ENCODE results near the gene RNF8.
A peak's percentile ranks its signal among the peaks of the same experiment; 100 is the strongest.
"Not testable (repeated sequence)": the region's sequence is repeated elsewhere in the genome, so short reads cannot be mapped to it uniquely, and the experiment has no call there.

Gene RNF8

DNA sequence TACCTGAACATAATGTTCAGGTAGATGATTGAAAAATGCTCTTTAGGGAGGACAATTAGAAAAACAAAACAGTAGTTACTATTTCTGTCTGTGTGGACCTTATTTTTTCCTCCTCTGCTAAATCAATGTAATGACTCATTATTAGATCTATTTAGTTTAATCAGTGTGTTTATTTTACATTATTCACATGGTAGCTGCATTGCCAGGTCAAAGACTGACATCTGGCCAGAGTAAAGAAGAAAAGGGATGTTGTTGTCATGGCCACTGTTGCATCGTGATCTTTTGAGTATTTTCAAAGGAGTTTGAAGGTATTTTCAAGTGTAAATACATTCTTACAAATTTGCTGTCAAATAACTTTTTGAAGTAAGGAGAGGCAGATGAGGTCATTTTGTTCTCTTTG, 85.1 kb downstream of the RNF8 start:
- no peaks in the 10 kb centered on the region for H3K9me3 ChIP-seq (ENCODE audit: control insufficient read depth, low read length)
- no peak overlapping the region for H3K18ac ChIP-seq (ENCODE audit: low read depth in 1 of 2, low read length in 2 of 2)
- no peak for DNase-seq
- H2AK5ac ChIP-seq (ENCODE audit: low read length, severe bottlenecking): no peak overlapping the region
- H3K4me2 ChIP-seq (ENCODE audit: low read length, poor library complexity, severe bottlenecking): no peak overlapping the region
- no peak overlapping the region for H2BK15ac ChIP-seq (ENCODE audit: low read depth, poor library complexity, severe bottlenecking)
- H3K27ac ChIP-seq (ENCODE audit: low read length, poor library complexity, severe bottlenecking): no peak overlapping the region
- H3K27me3 ChIP-seq (ENCODE audit: control insufficient read depth in 1 of 2, insufficient read depth in 1 of 2, low read length in 2 of 2): no peaks in the 10 kb centered on the region
- H3K9ac ChIP-seq (ENCODE audit: low read length): no peak overlapping the region
- H3K4ac ChIP-seq (ENCODE audit: low read depth in 1 of 2, low read length in 2 of 2): no peak overlapping the region
- peaks cover 40% of the 10 kb centered on the region for H3K79me1 ChIP-seq (replicated peaks; ENCODE audit: low read length, poor library complexity, severe bottlenecking)
- no peak overlapping the region for H4K8ac ChIP-seq (ENCODE audit: low read length)
- peaks cover 3% of the 10 kb centered on the region for H3K4me1 ChIP-seq (ENCODE audit: control insufficient read depth, insufficient read depth, low read depth, low read length)
- no peak overlapping the region for H3K4me3 ChIP-seq (ENCODE audit: insufficient read depth in 1 of 2, low read depth in 1 of 2, low read length in 2 of 2)
- H2AFZ ChIP-seq (ENCODE audit: low read depth, low read length): no peak overlapping the region
- WGBS: 100% methylated on average over 1 of the region's 1 CpG
- no peak overlapping the region for H3K23ac ChIP-seq (ENCODE audit: low read length in 2 of 2)
- H4K91ac ChIP-seq (ENCODE audit: low read length): no peak overlapping the region
- H3K36me3 ChIP-seq (ENCODE audit: control insufficient read depth in 1 of 2, insufficient read depth in 2 of 2, low read depth in 1 of 2, low read length in 2 of 2): peaks cover 7 to 60% of the 10 kb centered on the region in 2 experiments
- H2BK120ac ChIP-seq (ENCODE audit: low read depth, low read length): no peak overlapping the region
- H2BK12ac ChIP-seq (ENCODE audit: low read length in 2 of 2): no peak overlapping the region
- no peak overlapping the region for H2BK5ac ChIP-seq (ENCODE audit: low read depth, low read length, poor library complexity, severe bottlenecking)
- H3K14ac ChIP-seq (ENCODE audit: low read length in 2 of 2): no peak overlapping the region

DNA sequence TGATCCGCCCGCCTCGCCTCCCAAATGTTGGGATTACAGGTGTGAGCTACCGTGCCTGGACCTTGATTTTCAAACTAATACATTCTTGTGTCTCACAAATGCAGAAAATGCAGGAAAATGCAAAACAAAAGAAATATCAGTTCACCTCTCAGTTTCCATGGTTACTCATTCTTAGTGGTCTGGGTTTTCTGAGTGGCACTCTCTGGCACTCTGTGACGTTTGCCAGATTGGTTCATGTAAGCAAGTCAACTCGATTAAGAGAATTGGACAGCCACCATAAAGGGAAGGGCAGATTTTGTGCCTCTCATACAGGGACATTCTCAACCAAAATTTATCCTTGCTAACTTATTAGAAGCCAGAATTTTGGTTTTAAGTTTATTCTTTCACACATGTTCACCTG, 87.9 kb downstream of the RNF8 start:
- no peaks in the 10 kb centered on the region for H3K27me3 ChIP-seq (ENCODE audit: control insufficient read depth in 1 of 2, insufficient read depth in 1 of 2, low read length in 2 of 2)
- no peak overlapping the region for H2BK120ac ChIP-seq (ENCODE audit: low read depth, low read length)
- no peak overlapping the region for H2AK5ac ChIP-seq (ENCODE audit: low read length, severe bottlenecking)
- H2BK15ac ChIP-seq (ENCODE audit: low read depth, poor library complexity, severe bottlenecking): no peak overlapping the region
- no peak overlapping the region for H2BK5ac ChIP-seq (ENCODE audit: low read depth, low read length, poor library complexity, severe bottlenecking)
- H2AFZ ChIP-seq (ENCODE audit: low read depth, low read length): no peak overlapping the region
- no peaks in the 10 kb centered on the region for H3K4me1 ChIP-seq (ENCODE audit: control insufficient read depth, insufficient read depth, low read depth, low read length)
- no peak overlapping the region for H4K8ac ChIP-seq (ENCODE audit: low read length)
- H3K23ac ChIP-seq (ENCODE audit: low read length in 2 of 2): no peak overlapping the region
- DNase-seq: no peak
- no peak overlapping the region for H2BK12ac ChIP-seq (ENCODE audit: low read length in 2 of 2)
- peak overlapping the region; percentile 88 for H3K9ac ChIP-seq (ENCODE audit: low read length)
- no peak overlapping the region for H3K4me3 ChIP-seq (ENCODE audit: insufficient read depth in 1 of 2, low read depth in 1 of 2, low read length in 2 of 2)
- no peak overlapping the region for H4K91ac ChIP-seq (ENCODE audit: low read length)
- H3K4me2 ChIP-seq (ENCODE audit: low read length, poor library complexity, severe bottlenecking): no peak overlapping the region
- H3K36me3 ChIP-seq (ENCODE audit: control insufficient read depth in 1 of 2, insufficient read depth in 2 of 2, low read depth in 1 of 2, low read length in 2 of 2): peaks cover 12 to 76% of the 10 kb centered on the region in 2 experiments
- H3K79me1 ChIP-seq (replicated peaks; ENCODE audit: low read length, poor library complexity, severe bottlenecking): peaks cover 31% of the 10 kb centered on the region
- no peak overlapping the region for H3K4ac ChIP-seq (ENCODE audit: low read depth in 1 of 2, low read length in 2 of 2)
- H3K14ac ChIP-seq (ENCODE audit: low read length in 2 of 2): no peak overlapping the region
- 96% methylated on average over 6 of the region's 6 CpGs for WGBS
- H3K18ac ChIP-seq (ENCODE audit: low read depth in 1 of 2, low read length in 2 of 2): no peak overlapping the region
- no peak overlapping the region for H3K27ac ChIP-seq (ENCODE audit: low read length, poor library complexity, severe bottlenecking)
- no peaks in the 10 kb centered on the region for H3K9me3 ChIP-seq (ENCODE audit: control insufficient read depth, low read length)

DNA sequence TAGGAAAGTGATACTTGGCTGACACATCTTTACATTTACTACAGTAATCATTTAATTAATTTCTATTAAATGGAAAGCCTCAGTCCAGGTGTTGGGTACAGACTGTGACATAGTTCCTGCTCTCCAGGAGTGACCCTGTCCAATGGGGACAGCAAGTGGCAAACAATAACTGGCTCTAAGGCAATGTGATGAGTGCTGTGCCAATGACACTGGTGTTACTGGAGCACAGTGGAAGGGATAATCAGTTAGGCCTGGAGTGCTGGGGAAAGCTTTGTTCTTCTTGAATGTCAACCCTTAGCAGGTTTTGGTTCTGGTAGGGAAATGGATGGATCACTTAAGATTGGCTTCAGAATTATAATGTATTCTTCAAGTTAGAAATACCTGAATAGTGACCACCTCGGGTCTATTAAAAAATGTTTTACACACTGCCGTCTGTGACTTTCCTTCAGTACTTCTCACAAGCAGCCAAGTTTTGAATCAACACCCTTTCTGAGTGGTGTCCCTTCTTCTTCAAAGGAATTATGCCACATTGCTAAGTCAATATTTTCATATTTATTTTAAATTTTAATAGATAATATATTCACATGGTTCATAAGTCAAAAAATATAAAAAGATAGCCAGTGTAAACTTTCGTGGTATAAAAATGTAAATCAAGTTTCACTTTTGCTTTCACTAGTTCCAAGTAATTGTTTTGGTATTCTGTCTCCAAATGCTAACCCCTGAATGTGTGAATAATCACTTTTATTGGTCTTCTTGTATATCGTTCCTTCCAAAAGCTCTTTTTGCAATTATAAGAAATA, 88.8 kb downstream of the RNF8 start:
- Histone ChIP-seq H3K27me3 (ENCODE audit: control insufficient read depth in 1 of 2, insufficient read depth in 1 of 2, low read length in 2 of 2) (no peaks in the 10 kb centered on the region), H3K4ac (ENCODE audit: low read depth in 1 of 2, low read length in 2 of 2) (no peak overlapping the region), H3K27ac (ENCODE audit: low read length, poor library complexity, severe bottlenecking) (no peak overlapping the region), H2AFZ (ENCODE audit: low read depth, low read length) (no peak overlapping the region), H3K18ac (ENCODE audit: low read depth in 1 of 2, low read length in 2 of 2) (no peak overlapping the region), H3K4me3 (ENCODE audit: insufficient read depth in 1 of 2, low read depth in 1 of 2, low read length in 2 of 2) (peak overlapping the region in 1 of 2 experiments; percentile 73), H3K4me1 (ENCODE audit: control insufficient read depth, insufficient read depth, low read depth, low read length) (no peaks in the 10 kb centered on the region), H4K8ac (ENCODE audit: low read length) (no peak overlapping the region), H3K9me3 (ENCODE audit: control insufficient read depth, low read length) (no peaks in the 10 kb centered on the region), H2BK15ac (ENCODE audit: low read depth, poor library complexity, severe bottlenecking) (no peak overlapping the region), H2BK120ac (ENCODE audit: low read depth, low read length) (no peak overlapping the region), H2BK12ac (ENCODE audit: low read length in 2 of 2) (no peak overlapping the region), H3K14ac (ENCODE audit: low read length in 2 of 2) (no peak overlapping the region), H2AK5ac (ENCODE audit: low read length, severe bottlenecking) (no peak overlapping the region), H3K9ac (ENCODE audit: low read length) (peak overlapping the region; percentile 88), H4K91ac (ENCODE audit: low read length) (no peak overlapping the region), H2BK5ac (ENCODE audit: low read depth, low read length, poor library complexity, severe bottlenecking) (no peak overlapping the region), H3K36me3 (ENCODE audit: control insufficient read depth in 1 of 2, insufficient read depth in 2 of 2, low read depth in 1 of 2, low read length in 2 of 2) (peaks cover 12 to 80% of the 10 kb centered on the region in 2 experiments), H3K79me1 (replicated peaks; ENCODE audit: low read length, poor library complexity, severe bottlenecking) (peaks cover 27% of the 10 kb centered on the region), H3K23ac (ENCODE audit: low read length in 2 of 2) (no peak overlapping the region), H3K4me2 (ENCODE audit: low read length, poor library complexity, severe bottlenecking) (no peak overlapping the region)
- WGBS: 98% methylated on average over 2 of the region's 4 CpGs
- DNase-seq: peak; percentile 10

DNA sequence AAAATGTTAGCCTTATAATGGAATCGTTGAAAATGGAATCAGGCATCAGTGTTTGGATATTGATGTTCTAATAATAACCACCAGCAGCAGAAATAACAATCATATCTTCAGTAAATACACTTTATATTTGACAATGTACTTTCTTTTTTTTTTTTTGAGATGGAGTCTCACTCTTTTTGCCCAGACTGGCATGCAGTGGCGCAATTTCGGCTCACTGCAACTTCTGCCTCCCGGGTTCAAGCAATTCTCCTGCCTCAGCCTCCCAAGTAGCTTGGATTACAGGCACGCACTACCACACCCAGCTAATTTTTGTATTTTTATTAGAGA, 89.4 kb downstream of the RNF8 start:
- DNase-seq; H3K4me2 ChIP-seq (ENCODE audit: low read length, poor library complexity, severe bottlenecking); H3K14ac ChIP-seq (ENCODE audit: low read length in 2 of 2); H4K91ac ChIP-seq (ENCODE audit: low read length); H3K27ac ChIP-seq (ENCODE audit: low read length, poor library complexity, severe bottlenecking); H2BK5ac ChIP-seq (ENCODE audit: low read depth, low read length, poor library complexity, severe bottlenecking); H3K27me3 ChIP-seq (ENCODE audit: control insufficient read depth in 1 of 2, insufficient read depth in 1 of 2, low read length in 2 of 2); H2BK120ac ChIP-seq (ENCODE audit: low read depth, low read length); H3K23ac ChIP-seq (ENCODE audit: low read length in 2 of 2); H3K9me3 ChIP-seq (ENCODE audit: control insufficient read depth, low read length); H3K4ac ChIP-seq (ENCODE audit: low read depth in 1 of 2, low read length in 2 of 2); H2BK15ac ChIP-seq (ENCODE audit: low read depth, poor library complexity, severe bottlenecking); H3K4me1 ChIP-seq (ENCODE audit: control insufficient read depth, insufficient read depth, low read depth, low read length); H2AFZ ChIP-seq (ENCODE audit: low read depth, low read length); H4K8ac ChIP-seq (ENCODE audit: low read length); H2AK5ac ChIP-seq (ENCODE audit: low read length, severe bottlenecking); H2BK12ac ChIP-seq (ENCODE audit: low read length in 2 of 2); H3K18ac ChIP-seq (ENCODE audit: low read depth in 1 of 2, low read length in 2 of 2): not testable (repeated sequence)
- H3K79me1 ChIP-seq (replicated peaks; ENCODE audit: low read length, poor library complexity, severe bottlenecking): peaks cover 26% of the 10 kb centered on the region
- peak overlapping the region; percentile 88 for H3K9ac ChIP-seq (ENCODE audit: low read length)
- H3K4me3 ChIP-seq (ENCODE audit: insufficient read depth in 1 of 2, low read depth in 1 of 2, low read length in 2 of 2): peak overlapping the region in 1 of 2 experiments; percentile 73
- WGBS: 100% methylated on average over 3 of the region's 5 CpGs
- peaks cover 15 to 78% of the 10 kb centered on the region in 2 experiments for H3K36me3 ChIP-seq (ENCODE audit: control insufficient read depth in 1 of 2, insufficient read depth in 2 of 2, low read depth in 1 of 2, low read length in 2 of 2)
